Measurements from ENCODE around the gene NUS1.
"Not testable (repeated sequence)": the region's sequence is repeated elsewhere in the genome, so short reads cannot be mapped to it uniquely, and the experiment has no call there.

NUS1 gene

DNA sequence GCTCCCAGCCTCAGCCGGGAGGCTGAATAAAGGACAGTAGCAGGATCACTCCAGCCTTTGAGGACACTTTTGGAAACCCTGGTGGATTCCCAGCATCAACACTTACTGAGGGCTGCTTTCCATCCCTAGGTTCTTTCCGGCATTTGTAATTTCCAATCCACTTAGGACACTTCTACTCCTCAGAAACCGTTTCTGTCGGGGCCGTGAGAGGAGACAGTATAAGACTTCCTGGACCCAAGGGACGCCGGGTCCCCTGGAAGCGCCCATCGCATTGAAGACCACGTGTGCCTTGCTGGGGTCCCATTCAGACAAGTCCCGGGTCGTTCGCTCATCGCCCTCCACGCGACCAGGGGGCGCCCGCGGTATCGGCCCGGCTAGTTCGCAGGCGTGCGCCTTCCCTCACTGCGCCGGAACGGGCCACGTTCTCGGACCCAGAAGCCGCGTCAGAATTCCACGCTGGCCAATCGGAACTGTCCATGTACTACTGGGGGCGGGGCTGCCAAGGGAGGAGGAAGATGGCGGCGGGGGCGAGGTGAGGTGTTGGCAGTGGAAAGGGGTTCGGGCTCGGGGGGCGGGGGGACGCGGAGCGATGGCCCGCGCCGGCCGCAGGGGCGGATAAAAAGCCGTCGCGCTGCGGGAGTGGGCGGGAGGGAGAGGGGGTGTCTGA is at the start of gene NUS1:
Gene NUS1, plus strand, starts transcription at position 479 of the 667 bp plus-strand sequence. CDS start 202 bp downstream, outside the sequence.
- DNase-seq, result peak; percentile 99

DNA sequence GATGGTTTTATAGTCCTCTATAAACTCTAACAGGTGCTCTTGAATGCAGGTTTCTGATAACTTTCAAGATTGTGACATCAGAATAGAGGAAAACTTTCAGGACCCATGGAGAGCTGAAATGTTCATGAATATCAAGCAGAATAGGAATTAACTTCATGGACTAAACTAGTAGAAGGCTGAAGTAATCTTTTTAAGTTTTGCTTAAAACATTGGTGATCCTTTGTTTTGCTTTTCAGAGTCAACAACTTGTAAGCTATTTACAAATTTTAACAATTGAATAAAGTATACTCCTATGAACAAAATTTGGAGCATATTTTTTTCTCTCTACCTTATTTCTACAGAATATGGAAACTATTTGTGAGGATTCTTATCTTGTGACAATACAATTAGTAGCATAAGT is 47.7 kb upstream of the NUS1 start:
- DNase-seq, result no peak

DNA sequence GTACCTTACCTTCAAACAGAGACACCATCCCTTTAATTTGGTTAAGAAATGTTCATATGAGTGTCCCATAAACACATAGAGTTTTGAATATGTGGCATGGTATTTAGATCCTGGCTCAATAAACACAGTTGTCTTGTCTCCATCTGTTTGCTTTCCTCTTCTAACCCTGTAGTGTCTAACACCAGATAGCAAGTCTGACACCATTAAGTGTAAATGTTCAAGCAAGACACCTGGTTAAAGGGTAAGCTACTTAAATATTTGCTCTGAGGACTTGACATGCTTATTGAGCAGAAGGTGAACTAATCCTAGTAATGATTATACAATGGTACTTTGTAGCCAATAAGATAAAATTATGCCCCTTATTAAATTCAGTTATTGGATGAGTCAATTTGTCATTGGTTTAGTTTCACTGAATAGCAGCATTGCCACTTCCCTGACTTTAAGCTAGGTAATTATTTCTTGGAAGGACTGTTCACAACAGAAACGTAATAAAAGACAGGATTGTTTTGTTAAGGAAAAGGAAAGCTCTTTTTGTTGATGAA is 46.1 kb upstream of the NUS1 start:
- no peak for DNase-seq

DNA sequence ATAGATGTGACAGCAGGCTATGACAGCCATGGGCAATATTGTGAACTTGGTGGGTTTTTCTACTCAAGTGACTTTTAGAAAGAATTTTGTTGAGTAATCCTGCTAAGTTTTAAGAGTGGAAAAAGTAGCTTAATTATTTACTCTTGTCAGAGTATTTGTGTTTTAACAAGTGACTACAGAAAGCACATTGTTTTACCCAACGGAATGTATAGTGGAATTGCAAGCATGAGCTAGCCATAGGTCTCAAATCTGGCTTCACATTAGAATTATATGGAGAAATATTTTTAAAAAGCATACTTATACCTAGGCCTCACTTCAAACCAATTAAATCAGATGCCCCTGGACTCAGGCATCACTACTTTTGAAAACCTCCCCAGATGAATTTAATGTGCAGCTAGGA is 37.5 kb upstream of the NUS1 start:
- DNase-seq, result no peak

DNA sequence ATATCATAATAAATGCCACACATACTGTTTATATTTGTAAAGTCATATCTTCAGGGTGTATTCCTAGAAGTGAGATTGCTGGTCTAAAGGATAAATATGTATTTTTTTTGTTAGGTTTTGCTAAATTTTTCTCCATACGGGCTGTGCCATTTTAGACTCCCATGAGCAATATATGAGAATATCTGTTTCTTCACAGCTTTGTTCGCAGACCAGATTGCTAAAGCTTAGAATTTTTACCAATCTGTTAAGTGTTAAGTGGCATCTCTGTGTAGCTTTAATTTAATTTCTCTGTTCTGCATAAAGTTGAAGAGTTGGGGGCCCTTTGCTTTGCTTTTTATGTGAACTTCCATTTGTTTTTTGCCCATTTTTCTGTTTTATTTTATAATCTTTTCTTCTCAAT is 32.3 kb upstream of the NUS1 start:
- DNase-seq, result no peak

DNA sequence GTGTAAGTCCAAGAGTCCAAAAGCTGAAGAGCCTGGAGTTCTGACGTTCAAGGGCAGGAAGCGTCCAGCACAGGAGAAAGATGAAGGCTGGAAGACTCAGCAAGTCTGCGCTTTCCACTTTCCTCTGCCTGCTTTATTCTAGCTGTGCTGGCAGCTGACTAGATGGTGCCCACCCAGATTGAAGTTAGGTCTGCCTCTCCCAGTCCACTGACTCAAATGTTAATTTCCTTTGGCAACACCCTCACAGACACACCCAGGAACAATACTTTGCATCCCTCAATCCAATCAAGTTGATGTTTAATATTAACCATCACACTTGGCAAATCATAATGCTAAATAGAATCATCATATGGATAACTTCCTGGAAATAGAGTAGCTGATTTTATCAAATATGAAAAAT is 23.3 kb upstream of the NUS1 start:
- not testable (repeated sequence) for DNase-seq

DNA sequence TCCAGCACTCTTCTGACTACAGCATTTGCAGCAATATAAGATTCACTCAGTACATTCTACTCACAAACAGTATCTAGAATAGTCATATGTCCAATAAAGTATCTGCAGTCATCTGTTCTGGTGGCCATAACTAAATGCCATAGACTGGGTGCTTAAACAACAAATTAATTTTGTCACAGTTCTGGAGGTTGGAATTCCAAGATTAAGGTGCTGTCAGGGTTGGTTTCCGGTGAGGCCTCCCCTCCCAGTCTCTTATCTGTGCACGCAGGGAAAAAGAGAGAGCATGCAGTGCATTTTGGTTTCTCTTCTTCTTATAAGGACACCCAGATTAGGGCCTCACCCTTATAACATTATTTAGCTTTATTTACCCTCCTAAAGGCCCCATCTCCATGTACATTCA is 21.3 kb upstream of the NUS1 start:
- no peak for DNase-seq

DNA sequence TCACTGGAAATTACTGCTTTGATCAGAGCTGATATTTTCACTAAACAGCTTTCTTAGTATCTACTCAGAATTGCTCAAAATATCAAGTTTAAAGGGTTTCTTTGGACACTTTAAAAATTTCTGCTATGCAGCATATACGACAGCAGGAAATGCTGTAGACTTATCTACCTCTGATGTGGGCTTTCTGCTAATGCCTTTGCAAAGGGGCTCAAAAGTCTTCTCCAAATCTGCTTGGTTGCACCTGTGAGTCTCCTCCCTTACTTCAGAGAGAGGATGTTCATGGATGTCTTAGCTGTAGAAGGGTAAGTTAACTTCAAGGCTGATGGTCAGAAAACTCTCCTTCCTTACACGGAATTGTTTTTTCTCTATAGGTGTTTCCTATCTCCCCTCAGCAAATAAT is 19.9 kb upstream of the NUS1 start:
- no peak for DNase-seq

DNA sequence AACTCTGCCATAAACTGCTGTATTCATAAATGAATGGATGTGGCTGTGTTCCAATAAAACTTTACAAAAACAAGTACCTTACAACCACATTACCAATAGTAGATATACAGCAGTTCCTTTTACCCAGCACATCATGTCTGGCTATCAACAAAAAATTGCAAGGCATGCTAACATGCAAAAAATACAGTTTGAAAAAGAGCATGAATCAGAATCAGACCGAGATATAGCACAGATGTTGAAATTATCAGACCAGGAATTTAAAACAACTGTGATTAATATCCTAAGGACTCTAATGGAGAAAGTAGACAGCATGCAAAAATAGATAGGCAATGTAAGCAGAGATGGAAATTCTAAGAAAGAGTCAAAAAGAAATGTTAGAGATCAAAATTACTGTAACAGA is 8.4 kb upstream of the NUS1 start:
- no peak for DNase-seq

DNA sequence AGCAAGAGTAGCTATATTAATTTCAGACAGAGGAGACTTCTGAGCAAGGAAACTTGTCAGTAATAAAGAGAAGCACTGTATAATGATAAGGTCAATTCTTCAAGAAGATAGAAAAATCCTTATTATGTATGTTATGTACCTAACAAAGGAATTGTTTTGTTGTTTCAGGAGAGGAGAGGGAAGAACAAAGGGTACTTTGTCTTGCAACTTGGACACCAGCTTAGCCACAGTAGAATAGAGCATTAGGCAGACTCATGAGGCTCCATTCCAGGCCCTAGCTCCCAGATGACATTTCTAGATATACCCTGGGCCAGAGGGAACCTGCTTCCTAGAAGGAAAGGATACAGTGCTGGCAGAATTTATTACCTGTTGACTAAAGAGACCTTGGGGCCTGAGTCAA is 6.5 kb upstream of the NUS1 start:
- no peak for DNase-seq

DNA sequence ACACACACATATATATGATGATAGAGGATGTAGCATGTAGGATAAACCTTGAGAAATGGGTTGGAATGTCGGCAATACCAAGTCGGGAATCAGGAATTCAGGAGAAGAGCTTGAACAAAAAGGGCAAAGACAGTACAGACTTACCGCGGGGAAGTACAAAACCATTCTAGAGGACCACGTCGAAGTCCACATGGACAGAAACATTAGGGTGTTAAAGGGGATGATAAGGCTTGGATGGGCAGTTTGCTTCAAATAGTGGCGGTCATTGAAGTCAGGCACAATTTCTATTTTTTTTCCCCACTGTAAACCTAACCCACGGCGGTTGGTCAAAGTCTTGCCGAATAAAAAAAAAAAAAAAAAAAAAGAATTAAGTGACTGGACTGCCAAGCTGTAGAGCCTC is 766 bp upstream of the NUS1 start:
- DNase-seq, result no peak

DNA sequence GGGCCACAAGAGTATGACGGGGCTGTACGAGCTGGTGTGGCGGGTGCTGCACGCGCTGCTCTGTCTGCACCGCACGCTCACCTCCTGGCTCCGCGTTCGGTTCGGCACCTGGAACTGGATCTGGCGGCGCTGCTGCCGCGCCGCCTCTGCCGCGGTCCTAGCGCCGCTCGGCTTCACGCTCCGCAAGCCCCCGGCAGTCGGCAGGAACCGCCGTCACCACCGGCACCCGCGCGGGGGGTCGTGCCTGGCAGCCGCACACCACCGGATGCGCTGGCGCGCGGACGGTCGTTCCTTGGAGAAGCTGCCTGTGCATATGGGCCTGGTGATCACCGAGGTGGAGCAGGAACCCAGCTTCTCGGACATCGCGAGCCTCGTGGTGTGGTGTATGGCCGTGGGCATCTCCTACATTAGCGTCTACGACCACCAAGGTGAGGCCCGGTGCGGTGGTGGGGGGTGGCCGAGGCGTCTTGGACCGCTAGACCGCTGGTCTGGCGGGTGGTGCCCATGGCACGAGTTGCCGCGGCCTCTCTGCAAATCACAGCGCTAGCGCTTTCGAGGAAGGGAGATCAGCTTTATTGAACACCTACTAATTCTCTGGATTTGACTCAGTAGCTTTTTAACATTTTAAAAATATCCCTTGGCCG is 511 bp downstream of the NUS1 start:
- peak; percentile 43 for DNase-seq

DNA sequence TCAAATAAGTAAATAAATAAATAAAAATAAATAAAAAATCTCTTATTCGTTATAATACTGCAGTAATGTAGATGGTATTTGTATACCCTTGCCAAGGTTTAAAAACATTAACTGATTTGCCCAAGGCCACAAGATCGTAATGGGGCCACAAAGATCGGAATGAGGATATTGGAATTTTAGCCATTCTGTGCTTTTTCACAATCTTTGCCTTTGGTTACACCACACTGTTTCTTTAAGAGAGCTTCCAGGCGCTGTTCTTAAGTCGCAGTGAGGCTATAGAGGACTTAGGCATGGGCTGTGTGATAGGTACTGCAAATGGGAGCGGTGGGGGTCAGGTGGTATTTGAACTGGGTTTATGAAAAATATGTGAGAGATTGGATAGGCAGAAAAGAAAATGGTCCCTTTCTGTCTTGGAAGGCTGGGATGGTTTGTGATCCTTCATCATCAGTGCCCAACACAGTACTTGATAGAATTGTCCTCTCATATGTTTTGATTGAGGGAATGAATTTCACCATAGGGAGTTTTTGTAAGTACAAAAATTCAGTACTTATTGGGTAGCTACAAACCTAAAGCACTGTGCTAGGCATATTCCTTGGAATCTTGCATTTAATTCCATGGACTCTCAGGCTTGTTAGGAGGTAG is 1.4 kb downstream of the NUS1 start:
- DNase-seq, result no peak

DNA sequence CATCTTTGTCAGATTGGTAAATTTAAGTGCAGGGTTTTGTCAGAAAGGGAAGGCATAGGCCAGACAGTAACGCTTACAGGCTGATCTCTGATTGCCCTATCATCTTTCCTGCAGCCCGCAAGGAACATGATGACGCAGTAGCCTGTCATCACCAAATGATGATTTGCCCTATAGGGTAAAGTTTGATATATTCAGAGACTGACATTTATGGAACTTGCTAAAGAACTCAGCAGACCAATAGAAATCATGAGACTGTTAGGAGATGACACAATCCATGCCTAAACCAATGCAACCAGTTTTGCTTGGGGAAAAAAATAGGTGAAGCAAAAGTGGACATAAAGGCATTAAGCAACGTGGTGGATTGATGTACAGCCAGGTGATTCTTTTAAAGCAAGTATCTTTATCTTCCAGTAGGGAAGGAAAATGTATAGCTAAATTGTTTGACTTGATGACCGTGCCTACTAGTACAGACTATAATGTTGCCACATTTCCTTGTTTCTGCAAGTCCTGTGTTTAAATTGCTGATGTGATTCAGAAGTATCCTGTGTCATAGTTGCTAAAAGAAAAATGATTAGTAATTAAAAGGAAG is 2.4 kb downstream of the NUS1 start:
- DNase-seq, result no peak

DNA sequence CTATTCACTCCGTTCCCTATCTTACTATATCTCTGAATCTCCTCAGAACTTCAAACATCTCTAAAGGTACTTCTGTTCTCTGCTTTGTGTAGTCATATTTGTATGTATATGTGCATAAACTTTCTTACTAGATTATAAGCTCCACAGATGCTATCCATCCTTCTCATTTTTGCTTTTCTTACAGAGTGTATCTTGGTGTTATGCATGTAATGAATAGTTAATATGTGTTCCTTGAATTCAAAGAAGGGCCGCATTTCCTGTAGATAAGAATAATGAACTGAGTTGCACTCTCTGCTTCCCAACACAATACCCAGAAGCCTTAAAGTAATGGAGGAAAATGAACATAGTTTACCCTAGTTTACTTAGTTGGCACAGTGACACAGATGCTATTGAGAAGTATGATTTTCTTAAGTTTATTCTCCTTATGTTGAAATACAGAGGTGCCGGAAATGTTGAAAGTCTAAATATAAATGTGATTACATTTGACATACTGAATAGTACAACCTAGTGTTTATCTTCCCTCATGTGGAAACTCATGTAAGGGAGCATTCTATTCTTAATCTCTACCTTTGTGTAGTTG is 6.0 kb downstream of the NUS1 start:
- DNase-seq, result no peak

DNA sequence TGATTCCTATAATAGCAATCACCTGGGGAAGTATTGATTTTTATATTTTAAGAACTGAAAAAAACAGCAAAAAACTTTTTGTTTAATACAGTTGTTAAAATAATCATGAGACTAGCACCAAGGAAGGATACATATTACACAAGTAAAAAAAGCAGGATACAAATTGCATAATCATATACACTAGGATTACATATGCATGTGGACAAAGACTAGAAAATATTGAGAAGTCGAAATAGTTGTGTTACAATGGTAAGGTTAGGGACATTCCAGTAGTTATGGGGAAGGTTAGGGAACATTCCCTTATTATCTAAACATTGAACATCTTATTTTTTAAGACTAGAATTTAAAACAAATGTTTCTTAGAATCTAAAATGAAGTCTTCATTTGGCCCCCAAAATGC is 9.5 kb downstream of the NUS1 start:
- no peak for DNase-seq

DNA sequence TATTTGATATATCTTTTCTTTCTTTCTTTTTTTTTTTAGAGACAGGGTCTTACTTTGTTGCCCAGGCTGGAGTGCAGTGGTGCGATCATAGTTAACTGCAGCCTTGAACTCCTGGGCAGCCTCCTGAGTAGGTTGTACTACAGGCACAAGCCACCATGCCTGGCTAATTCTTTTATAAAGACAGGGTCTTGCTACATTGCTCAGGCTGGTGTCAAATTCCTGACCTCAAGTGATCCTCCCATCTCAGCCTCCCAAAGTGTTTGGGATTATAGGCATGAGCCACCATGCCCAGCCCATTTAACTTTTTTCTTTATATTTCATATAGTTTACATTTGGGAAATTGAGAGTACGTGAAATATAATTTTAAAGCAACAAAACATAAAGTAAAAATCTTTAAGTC is 10.1 kb downstream of the NUS1 start:
- no peak for DNase-seq

DNA sequence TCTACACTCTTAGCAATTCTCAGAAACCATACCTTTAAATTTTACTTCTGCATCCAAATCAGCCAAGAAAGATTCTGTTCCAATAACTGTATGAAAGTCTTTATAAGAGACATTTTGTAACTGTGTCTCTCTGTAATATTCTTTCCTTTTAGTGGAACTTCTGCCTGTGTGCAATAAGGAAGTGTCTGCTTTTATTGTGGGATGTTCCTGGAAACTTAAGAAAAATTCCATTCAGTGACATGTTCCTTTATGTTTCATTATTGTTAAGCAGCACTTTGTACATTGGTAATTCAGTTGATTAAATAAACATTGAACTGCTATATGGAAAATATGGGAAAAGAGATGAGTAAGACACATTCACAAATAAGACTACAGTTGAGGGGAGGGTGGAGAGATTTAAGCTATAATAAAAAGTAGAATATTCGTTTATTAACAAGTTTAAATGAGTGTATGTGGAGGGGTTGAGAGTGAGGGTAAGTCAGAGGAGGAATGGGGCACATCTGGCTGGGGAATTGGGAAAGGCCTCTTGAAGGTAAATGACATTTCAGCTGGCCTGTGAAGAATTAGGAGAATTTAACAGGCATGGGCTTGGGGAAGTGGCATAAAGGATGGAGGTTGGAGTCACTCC is 11.9 kb downstream of the NUS1 start:
- no peak for DNase-seq

DNA sequence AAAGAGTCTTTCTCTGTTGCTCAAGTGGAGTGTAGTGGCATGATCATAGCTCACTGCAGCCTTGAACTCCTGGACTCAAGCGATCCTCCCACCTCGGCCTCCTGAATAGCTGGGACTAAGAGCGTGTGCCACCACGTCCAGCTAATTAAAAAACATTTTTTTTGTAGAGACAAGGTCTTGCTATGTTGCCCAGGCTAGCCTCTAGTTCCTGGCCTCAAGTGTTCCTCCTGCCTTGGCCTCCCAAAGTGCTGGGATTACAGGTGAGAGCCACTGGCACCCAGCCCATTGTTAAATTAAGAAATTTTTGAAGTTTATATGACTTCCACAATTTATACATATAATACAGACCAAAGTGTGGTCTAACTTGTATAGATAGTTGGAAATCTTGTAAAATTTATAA is 14.3 kb downstream of the NUS1 start:
- not testable (repeated sequence) for DNase-seq

DNA sequence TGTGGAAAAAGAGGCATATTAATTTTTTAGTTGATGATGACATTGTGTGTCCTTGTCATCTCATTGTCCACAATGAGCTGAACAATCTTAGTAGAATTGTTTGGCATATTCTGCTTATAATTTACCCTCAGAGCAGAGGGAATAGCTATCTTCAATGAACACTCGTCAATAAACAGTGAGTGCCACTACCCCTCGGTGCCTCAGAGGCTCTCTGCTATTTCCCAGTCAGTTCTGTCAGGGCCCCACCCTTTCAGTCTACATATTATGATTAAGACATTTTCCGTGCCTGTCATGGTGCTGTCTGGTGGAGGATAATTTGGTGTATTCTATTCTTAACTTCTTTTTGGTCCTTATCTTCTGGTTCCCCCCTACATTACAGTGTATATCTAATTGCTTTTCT is 31.2 kb downstream of the NUS1 start:
- DNase-seq, result no peak

DNA sequence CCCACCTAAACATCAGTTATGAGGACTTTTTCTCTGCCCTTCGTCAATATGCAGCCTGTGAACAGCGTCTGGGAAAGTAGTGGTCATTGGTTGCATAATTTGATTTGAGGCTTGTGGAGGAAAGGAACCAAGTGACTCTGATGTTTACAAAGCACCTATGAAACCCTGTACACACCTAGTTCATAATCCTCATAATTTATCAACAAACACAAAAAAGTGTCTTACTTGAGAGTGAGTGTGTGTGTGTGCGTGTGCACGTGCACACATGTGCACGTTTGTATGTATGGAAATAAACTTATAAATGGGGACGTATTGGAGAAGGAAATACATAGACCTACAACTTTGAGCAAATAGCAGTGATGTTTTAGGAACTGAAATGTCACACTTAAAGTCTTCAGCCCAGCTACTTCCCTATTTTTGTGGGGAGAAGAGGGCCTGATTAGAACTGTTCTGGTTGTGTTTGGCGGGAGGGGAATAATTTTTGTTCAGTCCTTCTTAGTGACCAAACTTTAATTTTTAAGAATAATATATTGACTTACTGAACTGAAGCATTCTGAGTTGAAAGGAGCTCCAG is 31.8 kb downstream of the NUS1 start:
- DNase-seq, result not testable (repeated sequence)

DNA sequence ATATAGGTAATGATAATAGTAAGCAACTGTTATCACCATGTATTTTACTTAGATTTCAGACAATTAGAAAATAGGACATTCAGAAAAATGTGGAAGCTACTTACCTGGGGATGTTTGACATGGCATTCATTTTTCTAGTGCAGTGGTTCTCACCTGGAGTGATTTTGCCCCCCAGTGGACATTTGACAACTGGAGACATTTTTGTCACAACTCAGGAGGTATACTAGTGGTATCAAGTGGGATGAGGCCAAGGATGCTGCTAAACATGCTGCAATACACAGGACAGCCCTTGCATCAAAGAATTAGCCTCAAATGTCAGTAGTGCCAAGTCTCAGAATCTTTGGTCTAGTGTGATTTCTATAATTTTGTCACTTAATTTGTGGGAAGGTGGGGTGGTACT is 36.1 kb downstream of the NUS1 start:
- DNase-seq, result no peak

DNA sequence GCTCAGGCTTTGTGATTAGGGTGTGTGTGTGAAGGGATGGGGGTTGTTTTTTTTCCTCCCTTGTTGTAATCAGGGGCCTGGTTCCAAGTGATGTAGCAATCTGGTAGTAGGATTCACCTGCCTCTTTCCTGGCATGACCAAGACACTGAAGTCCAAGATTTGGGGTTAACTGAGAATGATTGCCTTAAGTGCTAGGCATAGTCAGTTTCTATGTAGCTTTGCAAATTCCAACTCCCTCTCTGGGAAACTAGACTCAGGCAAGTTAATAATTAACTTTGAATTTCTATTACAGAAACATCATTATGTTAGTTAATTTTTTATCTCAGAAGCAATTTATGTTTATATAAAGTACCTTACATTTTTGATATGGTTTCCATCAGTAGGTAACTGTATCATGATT is 43.6 kb downstream of the NUS1 start:
- DNase-seq, result no peak
